Panc1 (cell line): Measurements from ENCODE around the gene PARD3.

ENCODE experiments used
- CTCF ChIP-seq: fragments of 450-650 bp; IDR thresholded peaks from 2 replicates; pipeline ENCODE4 v1.5.1; 2017; ENCODE audit warnings: mild to moderate bottlenecking
- POLR2AphosphoS5 ChIP-seq: IDR thresholded peaks from 2 replicates; pipeline ENCODE4 v1.6.1; 2012; ENCODE audit warnings: mild to moderate bottlenecking, low read depth, low read length, moderate library complexity
- REST ChIP-seq, 2 experiments: IDR thresholded peaks; 2 replicates each; pipeline ENCODE4 v1.6.1; 2011 to 2012; ENCODE audit warnings: low read depth in 2 of 2, control low read depth in 1 of 2, low read length in 1 of 2, mild to moderate bottlenecking in 1 of 2, moderate library complexity in 1 of 2; ENCODE audit not compliant: insufficient read depth in 1 of 2
- SIN3A ChIP-seq: IDR thresholded peaks from 2 replicates; pipeline ENCODE4 v1.6.1; 2012; ENCODE audit warnings: low read depth, mild to moderate bottlenecking, low read length, moderate library complexity, borderline replicate concordance; ENCODE audit not compliant: insufficient read depth
- TCF7L2 ChIP-seq: IDR thresholded peaks from 2 replicates; pipeline ENCODE4 v1.6.1; 2011; ENCODE audit warnings: mild to moderate bottlenecking, low read depth, low read length, inconsistent platforms

GRCh38 chr10:34769899-34770298 lies 45.2 kb downstream of the PARD3 start:
- TF ChIP-seq CTCF (no peak), REST (IDR thresholded peaks at IDR 0.05; ENCODE audit: insufficient read depth in 1 of 2, low read depth in 2 of 2, low read length in 1 of 2) (no peak), TCF7L2 (no peak), POLR2AphosphoS5 (no peak), SIN3A (no peak)
